ENCODE results near the gene NUDT1.

DNA sequence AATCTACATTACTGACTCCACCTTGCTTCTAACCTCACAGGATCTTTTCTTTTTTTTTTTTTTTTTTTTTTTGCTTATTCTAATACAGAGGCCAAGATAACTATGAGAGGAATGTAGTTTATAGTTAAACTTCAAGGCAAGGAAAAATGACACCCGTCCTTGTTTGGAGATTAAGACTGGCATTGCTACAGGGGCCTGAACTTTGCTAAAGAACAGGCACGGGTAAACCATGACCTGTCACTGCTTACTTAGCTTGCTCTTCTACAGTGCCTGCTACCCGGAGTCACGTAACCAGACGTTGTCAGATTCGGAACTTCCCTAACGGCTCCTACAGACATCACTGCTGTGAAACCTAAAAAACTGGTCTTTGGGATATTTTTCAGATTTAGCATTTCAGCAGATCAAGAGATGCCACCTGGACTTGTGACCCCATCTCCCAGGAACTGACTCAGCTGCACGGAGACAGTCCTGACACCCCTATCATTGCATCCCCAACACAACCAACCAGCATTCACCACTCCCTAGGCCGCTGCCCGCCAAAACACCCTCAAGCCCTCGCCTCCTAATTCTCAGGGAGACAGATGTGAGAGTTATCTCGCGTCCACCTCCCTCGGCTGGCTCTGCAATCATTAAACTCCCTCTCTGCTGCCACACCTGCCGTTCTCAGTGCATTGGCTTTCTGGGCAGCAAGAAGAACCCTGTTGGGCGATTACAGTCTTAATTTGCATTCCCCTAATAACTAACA lies 36.8 kb upstream of the NUDT1 start:
- TF ChIP-seq CTCF (conservative IDR thresholded peaks at IDR 0.05 in 1 of 2, IDR thresholded peaks at IDR 0.05 in 1 of 2; ENCODE audit: low read depth in 1 of 2, low read length in 2 of 2) (no peak), EZH2 (IDR thresholded peaks at IDR 0.05; ENCODE audit: low read length, missing control alignments) (no peak)
